ENCODE data around the gene ULK4. TPM values are rescaled to one million over a fixed set of nuclear protein-coding genes. Genes with fewer than 3 reads are reported as not detected.

Gene ULK4
- total and polyA plus RNA-seq, 2 of the 8 experiments (the other 6 are each of a cell fraction or from before 2014, with no cell fraction given), result 3.0 to 10.8 TPM

DNA sequence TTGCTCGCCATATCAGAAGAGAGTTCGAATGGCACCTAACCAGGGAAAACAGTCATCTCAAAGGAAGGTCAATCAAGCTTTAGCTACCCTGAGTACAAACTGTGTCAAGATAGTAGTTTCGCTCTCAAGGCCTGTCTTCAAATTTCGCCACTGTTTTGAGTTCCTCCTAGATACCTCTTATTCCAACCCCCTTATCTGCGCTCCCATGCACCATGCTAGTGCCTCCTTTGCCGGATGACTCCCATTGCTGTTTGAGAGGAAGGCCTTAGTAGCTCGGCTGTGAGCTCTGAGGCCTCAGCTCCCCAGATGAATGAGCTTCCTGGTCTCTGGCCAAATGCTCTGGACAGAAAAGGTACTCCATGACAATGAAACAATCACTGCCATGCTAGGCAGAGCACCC is 256.0 kb downstream of the ULK4 start (continued):
- TF ChIP-seq, protein P1, sequence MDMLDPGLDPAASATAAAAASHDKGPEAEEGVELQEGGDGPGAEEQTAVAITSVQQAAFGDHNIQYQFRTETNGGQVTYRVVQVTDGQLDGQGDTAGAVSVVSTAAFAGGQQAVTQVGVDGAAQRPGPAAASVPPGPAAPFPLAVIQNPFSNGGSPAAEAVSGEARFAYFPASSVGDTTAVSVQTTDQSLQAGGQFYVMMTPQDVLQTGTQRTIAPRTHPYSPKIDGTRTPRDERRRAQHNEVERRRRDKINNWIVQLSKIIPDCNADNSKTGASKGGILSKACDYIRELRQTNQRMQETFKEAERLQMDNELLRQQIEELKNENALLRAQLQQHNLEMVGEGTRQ (IDR thresholded peaks at IDR 0.05; ENCODE audit: low read length), result no peak
- TF ChIP-seq CBX5 (IDR thresholded peaks at IDR 0.05; ENCODE audit: low read depth, low read length), result no peak
- no peak for TF ChIP-seq RAD21 (IDR thresholded peaks at IDR 0.05 in 1 of 2, conservative IDR thresholded peaks at IDR 0.05 in 1 of 2; ENCODE audit: low read depth in 2 of 2, low read length in 2 of 2)
- no peak for TF ChIP-seq EP300 (IDR thresholded peaks at IDR 0.05; ENCODE audit: borderline replicate concordance in 1 of 2, low read depth in 2 of 2, low read length in 2 of 2)
- no peak for TF ChIP-seq SRF (IDR thresholded peaks at IDR 0.05; ENCODE audit: low read depth, low read length)
- TF ChIP-seq SIRT6 (IDR thresholded peaks at IDR 0.05; ENCODE audit: low read length), result no peak
- no peak for TF ChIP-seq SAP30 (IDR thresholded peaks at IDR 0.05; ENCODE audit: insufficient read depth, insufficient replicate concordance, low read length)
- no peak for TF ChIP-seq TBP (IDR thresholded peaks at IDR 0.05; ENCODE audit: low read depth, low read length)

Measured in H1 (cell line).